HG03135 (cell line): Measurements from ENCODE around the gene CORO2B.

ENCODE experiments used
- ATAC-seq: cut with Tn5 transposase; IDR thresholded peaks from one replicate; pipeline ENCODE4 v1.9.1; 2021; ENCODE audit warnings: mild to moderate bottlenecking, moderate library complexity; ENCODE audit not compliant: unreplicated experiment

Gene CORO2B

DNA sequence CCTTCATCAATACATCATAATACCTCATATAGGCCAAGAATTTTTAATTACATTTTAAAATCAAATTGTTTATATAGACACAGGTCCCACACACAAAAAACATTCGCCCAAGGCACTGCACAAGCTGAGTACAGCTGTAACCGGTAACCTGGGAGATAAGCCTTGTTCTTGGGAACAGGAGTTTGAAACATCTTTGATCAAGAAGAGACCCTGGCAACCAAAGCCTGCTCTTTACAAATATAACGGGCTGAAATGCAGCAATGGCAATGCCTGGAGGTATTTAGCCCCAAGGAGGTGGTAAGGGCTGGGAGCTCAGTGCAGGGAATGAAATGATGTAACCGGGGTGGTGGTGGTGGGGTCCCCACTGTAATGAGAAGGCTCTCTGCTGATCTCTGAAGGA, 7.2 kb upstream of the CORO2B start:
- ATAC-seq = no peak

DNA sequence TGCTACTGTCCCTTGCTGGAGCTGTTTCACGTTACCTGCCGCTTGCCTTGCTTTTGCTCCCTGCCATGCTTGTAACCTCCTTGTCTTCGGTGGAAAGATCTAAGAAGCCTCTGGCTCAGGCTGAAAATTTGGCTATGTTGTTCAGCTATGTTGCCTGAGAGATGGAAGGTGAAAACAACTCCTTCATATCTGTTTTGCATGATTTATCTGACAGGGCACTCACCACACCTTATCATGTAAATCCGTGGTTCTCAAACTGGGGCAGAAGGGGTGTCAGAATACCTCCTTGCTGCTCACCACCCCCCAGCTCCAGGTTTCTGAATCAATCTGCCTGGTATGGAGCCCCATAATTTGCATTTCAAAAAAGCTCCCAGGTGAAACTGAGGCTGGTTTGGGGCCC, 6.5 kb upstream of the CORO2B start:
- ATAC-seq = no peak

DNA sequence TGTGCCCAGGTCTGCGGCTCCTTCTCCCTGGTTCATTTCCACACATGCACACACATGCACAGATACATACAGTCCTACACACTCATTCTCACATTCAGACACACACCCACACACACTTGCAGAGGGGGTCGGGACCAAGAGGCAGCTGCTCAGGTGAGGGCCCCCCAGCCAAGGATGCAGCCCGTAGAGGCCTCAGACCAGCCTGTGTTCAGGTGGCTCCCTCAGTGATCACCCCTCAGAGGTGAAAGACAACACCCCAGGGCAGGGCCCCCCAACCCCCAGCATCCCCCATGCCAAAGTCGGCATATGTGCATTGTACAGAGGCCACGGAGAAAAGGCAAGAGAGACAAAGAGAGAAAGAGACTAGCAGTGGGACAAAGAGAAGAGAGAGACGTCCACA, 5.9 kb upstream of the CORO2B start:
- ATAC-seq = no peak

DNA sequence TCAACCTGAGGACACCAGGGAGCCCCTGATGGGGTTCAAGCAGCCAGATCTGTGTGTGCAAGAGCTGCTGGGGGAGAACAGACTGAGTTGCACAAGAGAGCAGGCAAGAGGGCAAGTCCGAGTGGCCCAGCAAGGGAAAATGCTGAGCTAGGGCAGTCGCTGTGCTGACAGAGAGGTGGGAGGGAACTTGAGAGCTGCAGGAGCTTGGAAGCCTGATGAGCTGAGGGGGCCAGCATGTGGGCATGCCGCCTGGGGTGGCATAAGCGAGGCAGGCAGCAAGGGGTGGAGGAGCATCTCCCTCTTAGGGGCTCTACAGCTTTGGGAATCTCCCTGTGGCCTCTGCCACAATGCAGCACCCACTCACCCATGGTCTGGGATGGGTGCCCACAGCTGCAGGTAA, 4.7 kb upstream of the CORO2B start:
- no peak for ATAC-seq

DNA sequence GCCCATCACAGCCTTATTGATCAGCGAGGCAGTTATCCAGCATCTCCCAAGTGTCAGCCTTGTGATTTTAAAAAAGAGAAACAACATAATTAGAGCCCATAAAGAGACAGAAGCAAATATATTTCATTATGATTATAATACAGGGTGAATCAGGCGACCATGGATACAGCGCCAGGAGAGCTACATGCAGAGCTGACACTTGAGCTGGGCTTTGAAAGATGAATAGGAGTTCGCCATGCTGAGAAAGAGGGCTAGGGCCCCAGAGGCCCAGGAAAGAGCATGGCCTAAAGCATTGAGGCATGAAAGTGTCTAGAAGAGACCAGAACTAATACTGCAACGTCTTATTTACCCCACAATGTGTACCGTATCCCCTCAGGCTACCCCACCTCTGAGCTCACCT, 4.2 kb upstream of the CORO2B start:
- no peak for ATAC-seq

DNA sequence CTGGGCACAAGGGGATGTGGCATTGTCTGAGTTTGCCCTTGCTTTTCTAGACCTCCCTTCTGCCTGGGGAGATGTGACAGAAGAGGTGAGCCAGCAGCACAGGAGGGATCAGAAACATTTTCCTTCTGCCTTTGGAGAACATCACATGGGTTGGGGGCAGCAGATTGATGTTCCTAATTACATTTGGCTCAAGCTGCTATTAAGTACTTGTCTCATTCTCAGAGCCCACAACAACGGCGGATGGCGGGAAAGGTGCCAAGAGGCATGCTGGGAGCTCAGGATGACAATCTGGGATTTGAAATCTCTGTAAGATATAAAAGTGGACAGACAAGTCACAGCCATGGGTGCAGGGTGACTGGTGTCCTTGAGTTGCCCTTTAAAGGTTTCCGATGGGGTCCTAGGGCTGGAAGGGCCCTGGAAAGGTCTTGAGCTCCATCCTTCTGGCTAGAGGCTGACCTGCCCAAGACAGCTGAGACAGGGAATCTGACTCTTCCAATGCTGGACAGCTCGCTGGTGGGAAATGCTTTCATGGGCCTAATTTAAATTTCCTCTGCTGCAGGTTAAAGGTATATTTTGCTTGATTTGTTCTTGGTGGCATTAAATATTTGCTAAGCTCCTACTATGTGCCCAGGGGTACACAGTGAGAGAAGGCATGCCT, 2.4 kb upstream of the CORO2B start:
- no peak for ATAC-seq

DNA sequence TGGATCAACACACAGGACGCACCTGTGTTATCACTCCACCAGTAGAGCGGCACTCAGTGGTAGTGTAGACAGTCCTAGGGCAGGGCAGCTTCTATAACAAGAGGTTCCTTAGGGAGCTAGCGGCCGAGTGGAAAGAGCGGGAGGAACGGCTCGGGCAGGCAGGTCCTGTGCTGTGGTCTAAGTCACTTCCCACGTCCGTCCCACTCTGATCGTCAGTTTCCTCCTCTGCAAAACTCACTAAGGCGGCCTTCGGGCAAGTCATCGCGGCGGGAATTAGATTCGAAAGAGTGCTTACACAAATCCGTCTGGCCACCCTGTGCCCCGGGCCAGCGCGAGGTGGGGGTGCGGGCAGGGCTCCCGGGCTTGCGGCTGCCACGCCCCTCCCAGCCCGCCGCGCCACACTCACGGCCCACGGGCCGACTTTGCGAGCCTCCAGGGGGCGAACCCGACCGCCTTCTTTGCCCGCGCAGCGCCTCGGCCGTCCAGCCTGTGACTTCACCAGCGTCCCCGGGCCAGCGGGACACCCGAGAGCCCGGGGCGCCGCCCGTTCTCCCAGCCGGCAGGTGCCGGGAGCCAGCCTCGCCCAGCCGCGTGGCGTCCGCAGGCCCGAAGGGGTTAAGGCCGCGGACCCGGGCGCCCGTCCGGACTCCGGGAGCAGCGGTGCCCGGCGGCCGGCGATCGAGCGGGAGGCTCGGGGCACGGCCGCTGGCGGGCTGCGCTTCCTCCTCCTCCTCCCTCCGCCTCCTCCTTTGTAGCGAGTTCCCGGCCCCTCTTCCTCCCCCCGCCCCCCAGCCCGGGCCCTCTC, 416 bp upstream of the CORO2B start:
- ATAC-seq = no peak

DNA sequence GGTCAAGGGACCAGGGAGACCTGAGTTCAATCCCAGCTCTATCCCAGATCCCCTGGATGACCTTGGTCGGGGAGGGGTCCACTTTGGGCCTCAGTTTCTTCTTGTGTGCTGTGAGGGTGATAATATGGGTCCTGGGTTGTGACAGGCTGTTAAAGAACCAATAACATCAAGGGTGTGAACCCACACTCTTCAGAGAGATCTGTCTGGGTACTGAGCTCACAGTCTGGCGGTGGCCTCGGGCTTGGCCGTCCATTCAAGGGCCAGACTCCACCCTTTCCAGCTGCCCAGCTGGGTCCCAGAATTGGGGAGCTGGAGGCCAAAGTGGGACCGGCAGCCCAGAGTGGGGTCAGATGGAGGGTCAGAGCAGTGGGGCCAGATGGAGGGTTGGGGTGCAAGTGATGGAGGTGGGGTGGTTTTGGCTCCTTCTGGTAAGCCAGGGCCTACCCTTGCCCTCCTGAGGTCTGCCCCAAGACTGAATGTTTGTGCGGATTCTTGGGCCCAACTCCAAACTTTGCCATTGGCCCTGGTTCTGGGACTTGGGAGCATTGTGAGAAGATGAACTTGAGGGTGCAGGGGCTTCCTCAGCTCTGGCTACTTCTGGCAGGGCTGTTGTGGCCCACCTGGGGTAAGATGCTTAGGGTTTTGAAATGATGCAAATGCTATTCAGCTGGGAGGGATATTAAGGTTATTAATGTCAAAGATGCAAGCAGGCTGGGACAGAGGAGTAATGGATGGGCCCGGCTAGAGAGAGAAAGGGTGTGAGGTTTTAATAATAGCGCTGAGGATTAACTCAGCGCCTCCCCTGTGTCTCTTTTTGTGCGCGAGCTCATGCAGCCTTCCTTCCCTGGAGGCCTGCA, 1.5 kb downstream of the CORO2B start:
- no peak for ATAC-seq

DNA sequence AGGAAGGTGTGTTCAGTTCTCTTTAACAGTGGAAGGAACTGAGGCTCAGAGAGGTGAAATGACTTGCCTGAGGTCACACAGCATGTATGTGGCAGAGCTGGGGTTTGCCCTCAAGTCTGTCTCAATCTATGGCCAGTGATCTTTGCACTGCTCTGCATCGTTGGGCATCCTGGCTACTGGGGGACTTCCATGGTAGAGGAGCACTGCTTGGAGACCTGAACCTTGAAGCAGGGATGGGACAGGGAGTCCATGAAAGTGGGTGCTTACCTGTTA, 2.0 kb downstream of the CORO2B start:
- no peak for ATAC-seq

DNA sequence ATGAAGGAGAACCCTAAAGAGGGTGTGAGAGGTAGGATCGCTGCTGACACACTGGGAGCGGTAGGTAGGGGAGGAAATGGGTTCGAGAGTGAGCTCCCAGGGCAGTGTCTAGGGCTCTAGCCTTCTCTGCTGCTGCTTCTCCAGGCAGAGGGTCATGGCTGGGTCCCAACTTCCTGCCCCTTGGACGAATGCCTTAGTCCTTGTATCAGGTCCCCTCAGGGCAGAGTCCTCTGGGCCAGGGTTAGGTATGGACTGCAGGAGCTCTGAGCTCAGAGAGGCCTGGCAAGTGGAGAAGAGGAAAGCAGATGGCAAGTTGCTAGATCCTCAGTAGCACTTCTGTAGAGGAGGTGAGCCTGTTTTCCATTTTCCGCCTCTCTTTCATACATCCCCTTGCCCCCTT, 2.9 kb downstream of the CORO2B start:
- no peak for ATAC-seq

DNA sequence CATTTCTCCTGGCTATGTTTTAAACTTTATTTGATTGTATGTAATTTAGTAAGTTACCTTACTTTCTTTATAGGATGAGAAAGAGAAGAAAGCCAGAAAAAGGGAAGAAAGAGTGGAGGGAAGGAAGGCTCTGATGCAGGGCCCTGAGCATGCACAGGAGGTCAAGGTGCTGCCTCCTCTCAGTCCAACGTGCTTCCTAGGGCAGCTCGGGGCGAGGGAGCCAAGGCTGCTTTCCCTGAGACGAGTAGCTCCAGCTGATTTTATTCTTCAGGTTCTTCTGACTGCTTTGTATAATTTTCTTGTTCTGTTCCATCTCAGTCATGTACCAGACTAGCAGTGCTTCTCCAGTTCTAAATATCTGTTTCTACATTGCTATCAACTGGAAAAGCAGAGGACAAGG, 3.4 kb downstream of the CORO2B start:
- no peak for ATAC-seq

DNA sequence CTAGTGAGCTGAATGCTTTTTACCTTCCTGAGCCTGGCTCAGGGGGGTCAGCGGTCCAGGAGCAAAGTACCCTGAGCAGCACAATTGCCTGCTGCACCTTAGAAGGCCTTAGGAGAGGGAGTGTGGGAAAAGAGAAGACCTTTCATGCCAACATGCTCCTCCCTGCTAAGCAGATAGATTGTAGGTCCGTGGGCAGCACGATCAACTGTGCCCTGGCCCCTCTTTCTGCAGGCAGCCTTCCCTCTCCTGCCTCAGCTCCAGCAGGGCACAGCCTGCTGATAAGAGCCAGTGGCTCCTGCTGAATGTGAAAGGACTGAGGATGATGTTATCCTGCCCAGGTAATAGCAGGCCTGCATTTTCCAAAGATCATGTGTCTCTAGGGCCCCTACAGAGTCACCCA, 4.1 kb downstream of the CORO2B start:
- ATAC-seq = no peak

DNA sequence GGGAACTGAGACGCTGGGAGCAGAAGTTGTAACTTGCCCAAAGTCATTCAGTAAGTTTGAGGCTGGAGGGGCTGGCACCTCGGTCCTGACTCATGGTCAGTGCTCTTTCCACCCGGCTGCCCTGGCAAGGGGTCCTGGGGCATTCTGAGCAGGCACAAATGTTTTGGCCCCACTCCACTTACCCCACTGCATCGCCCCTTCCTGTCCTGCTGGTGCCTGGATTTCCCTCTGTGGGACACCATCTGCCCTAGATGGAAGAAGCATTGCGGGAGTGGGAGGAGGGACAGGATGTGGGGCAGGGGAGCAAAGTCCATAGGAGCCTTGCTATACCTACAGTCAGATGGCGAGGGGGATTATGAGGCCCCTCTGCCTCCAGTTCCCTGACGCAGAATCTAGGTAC, 4.5 kb downstream of the CORO2B start:
- ATAC-seq = no peak

DNA sequence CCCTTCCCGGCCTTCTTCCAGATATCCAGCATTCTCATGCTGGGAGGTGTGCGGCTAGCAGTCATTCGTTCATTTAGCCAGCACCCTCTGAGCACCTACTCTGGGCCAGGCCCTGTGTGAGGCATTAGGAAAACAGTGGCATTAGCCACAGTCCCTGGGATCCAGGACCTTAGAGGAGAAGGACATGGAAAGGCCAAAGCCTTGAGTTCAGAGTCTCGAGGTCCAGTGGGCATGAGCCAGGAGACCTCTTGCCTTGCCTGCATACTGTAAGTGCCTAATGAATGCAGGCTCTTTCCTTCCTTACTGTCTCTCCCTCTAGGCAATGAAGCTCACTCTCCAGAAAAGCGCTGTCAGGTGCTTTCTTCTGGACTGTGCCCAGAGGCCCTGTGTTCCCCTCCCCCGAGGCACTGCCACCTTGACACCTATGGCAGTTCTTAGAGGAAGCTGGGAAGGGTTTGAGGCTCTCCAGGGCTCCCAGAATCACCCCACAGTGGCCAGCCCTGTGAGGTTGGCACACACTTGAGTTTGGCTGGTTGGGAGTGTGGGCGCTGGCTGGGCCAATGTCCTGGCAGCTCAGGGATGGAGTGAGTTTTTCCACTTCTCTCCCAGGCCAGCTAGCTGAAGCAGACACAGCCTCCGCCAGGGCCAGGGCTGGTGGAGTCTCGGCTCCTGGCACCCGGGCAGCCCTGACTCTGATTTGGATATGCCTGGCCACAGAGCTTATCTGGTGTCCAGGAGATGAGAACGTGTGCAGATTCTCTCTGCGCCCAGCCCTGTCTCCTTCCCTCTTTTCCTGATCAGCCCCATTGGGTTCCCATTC, 5.4 kb downstream of the CORO2B start:
- no peak for ATAC-seq

DNA sequence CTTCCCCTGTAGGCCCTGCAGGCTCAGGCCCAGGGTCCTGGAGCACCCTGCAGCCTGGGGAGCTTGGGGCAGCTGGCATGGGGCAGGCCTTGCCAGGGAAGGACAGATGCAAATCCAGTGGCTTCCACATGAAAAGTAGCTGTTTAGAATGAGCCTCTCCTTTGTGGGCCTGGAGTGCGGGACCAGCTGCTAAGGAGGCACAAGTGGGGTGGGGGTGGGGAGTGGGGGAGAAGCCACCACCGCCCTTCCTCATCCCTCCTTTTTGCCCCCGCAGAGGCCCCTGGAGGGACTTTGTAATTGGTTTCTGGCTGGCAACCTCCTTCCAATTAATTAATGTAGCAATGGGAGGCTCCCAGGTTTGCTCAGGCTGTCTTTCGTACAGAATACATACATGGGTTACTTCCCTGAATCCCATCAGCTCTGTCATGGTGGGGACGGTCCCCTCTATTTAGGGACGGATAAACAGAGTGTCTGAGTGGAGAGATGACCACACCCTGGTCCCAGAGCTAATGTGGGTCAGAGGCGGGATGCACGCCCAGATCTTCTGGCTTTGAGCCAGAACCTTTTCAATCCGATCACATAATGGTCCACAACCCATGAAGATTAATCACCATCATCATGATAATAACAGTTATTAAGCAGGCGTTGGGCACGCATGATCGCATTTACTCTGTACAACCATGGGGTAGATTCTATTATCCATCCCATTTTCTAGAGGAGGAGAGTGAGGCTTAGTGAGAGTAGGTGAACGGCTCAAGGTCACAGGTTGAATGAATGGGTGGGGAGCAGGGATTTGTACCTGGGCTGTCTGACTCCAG, 6.2 kb downstream of the CORO2B start:
- no peak for ATAC-seq

DNA sequence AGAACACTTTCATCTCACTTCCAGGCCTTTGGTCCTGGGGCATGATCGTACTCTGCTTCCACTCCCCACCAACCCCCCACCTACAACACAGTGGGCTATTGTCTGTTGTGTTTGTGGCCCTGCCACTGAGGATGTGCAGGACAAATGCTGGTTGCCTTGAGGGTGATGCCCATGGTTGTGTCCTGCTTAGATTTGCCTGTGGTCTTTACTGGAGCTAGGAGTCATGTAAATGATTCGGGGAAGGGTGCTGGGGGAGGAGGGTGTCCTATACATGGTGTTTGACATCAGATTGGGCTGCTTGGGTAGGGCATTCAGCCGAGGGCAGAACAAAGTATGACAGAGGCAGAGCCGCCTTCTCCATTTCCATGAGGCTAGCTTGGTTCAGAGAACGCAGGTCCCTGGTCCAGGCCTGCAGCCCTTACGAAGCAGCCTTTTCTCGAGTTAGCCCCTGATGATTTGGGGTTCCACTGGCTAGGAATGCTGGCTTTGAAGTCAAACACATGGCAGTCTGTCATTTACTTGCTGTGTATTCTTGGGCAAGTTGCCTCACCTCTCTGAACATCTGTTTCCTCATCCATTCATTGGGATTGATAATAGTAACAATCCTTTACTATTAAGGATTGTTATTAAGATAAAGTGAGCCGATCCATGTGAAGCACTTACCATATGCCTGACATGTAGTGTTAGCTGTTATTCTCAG, 6.9 kb downstream of the CORO2B start:
- no peak for ATAC-seq

DNA sequence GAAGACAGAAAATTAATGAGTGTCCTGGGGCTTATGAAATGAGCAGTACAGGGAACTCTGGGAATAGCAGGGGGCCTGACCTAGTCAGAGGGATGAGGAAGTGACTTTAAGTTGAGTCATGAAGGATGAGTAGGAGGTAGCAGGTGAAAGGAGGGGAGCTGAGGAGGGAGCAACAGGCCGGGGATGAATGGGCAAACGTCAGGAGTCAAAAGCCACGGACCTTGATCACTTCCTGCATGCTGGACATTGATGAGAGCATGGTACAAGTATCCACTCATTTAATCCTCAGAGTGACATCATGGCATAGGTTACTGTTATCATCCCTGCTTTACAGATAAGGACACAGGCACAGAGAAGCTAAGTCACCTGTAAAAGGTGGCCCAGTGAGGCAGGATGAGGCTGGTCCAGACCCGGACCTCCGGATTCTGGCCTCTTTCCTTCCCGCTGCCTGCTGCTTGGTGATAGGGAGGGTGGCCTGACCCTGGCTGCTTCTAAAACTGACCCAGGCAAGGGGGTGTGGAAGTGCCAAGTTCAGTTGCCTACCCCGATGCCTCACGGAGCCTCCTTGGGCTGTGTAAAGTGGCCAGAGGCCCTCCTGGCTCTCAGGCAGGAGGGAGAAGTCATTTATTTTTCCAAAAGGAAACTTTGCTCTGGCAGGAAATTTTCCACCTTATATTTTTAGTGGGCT, 7.6 kb downstream of the CORO2B start:
- no peak for ATAC-seq

DNA sequence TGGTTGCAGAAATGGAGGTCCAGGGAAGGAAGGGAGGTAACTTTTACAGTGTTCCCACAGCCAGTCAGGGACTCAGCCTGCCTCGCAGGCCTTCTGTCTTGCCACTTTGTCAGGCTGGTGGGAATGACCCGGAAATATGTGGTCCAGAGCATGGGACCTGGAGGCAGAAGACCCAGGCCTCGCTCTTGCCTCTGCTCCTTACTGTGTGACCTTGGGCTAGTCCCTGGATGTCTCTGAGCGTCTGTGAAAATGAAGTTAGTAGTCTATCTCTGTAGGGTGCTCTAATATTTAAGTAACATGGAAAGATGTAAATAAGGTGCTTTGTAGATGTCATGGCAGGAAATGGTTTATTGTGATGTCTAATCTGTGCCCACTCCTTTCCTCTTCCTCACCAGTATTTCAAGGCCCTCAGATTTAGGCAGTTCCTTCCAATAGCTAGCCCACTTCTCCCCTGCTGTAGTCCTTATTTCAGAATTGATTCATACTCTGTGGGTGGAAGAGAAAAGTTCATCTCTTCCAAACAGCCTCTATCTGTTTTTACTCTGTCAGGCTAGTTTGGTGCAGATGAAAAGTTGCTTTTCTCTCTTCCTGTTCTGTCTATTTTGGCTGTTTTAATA, 9.1 kb downstream of the CORO2B start:
- ATAC-seq = no peak

DNA sequence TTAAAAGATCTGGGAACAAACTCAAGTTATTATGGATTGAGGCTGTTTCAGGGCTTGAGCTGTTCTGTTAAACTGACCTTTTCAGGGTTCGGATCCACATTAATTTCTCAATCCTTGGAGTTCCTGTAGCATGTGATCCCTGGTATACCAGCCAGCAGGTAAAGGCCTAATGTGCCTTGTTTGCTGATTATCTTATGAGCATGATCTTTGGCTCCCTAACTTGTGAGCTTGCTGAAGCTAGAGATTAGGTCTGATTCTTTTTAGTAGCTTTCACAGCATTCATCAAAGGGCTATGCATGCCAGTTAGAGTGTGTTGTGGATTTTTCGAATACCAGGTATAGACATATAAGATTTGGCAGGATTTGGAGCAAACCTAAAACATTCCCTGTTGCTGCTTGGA, 10.3 kb downstream of the CORO2B start:
- no peak for ATAC-seq
